ENCODE measurements around the gene CD1B. TPM values are rescaled to one million over a fixed set of nuclear protein-coding genes. Genes with fewer than 3 reads are reported as not detected.

CD1B gene
- total and polyA plus RNA-seq, 2 donors (not counting 3 experiments of a cell fraction or from before 2014, with no cell fraction given): not detected

- DNase-seq (ENCODE audit: low read depth, low spot score): no peak
- intact Hi-C loops (cut with micrococcal nuclease): no loop called here
Observed at GRCh38 chr1:158323866-158324265, 7.5 kb downstream of the CD1B start.

GRCh38 chr1:158311066-158311465, 20.3 kb downstream of the CD1B start:
- BruUV-seq (replicated peaks): no TSS peak
- no peak for FAIRE-seq
- dilution Hi-C loops (cut with MboI; ENCODE audit: extremely low pct_ligation_motif_present, low sequenced_read_pairs): no loop called here

More at GRCh38 chr1:158323866-158324265, 7.5 kb downstream of the CD1B start:
- Histone ChIP-seq H3K4me1 (ENCODE audit: control insufficient read depth, extremely low read depth, insufficient read depth, low read length) (no peaks in the 10 kb centered on the region), H3K36me3 (ENCODE audit: control insufficient read depth in 2 of 2, extremely low read depth in 1 of 2, insufficient read depth in 2 of 2, low read length in 2 of 2) (no peaks in the 10 kb centered on the region), H3K9me1 (replicated peaks; ENCODE audit: control insufficient read depth, extremely low read depth, insufficient read depth, low read length) (no peaks in the 10 kb centered on the region), H3K79me2 (ENCODE audit: control insufficient read depth, insufficient read depth, low read length) (no peaks in the 10 kb centered on the region), H3K27ac (ENCODE audit: insufficient read depth, low read depth, low read length) (no peak overlapping the region), H4K20me1 (replicated peaks; ENCODE audit: control insufficient read depth, extremely low read depth, insufficient read depth, low read length) (no peaks in the 10 kb centered on the region), H2AFZ (ENCODE audit: low read depth, low read length) (no peak overlapping the region), H3K9ac (replicated peaks; ENCODE audit: extremely low read depth, insufficient read depth, low read length) (no peak overlapping the region), H3K4me3 (replicated peaks in 1 of 3; ENCODE audit: insufficient read depth in 1 of 3, low read depth in 1 of 3, low read length in 3 of 3) (no peak overlapping the region), H3K27me3 (ENCODE audit: control insufficient read depth in 2 of 2, insufficient read depth in 2 of 2, low read length in 2 of 2) (no peaks in the 10 kb centered on the region), H3K9me3 (replicated peaks; ENCODE audit: control insufficient read depth, insufficient read depth, low read length) (no peaks in the 10 kb centered on the region), H3K4me2 (ENCODE audit: insufficient read depth, low read length) (no peak overlapping the region)
- BruUV-seq (replicated peaks): no TSS peak
- POLR2A ChIA-PET: no interaction called here
- TF ChIP-seq EZH2 (IDR thresholded peaks at IDR 0.05; ENCODE audit: borderline replicate concordance, low read depth, low read length, severe bottlenecking): no peak
- TF ChIP-seq MYC (IDR thresholded peaks at IDR 0.05; ENCODE audit: low read depth, low read length): no peak
- no peak for TF ChIP-seq GATA2 (IDR thresholded peaks at IDR 0.05; ENCODE audit: insufficient read depth, insufficient read length, low read depth, low read length)
- TF ChIP-seq CTCF (IDR thresholded peaks at IDR 0.05; ENCODE audit: extremely low read depth in 1 of 2, insufficient read depth in 1 of 2, low read depth in 1 of 2, low read length in 2 of 2): no peak
- TF ChIP-seq FOS (IDR thresholded peaks at IDR 0.05; ENCODE audit: borderline replicate concordance, insufficient read depth, low read length): no peak
- CTCF ChIA-PET: no interaction called here
- FAIRE-seq: no peak
- dilution Hi-C loops (cut with MboI; ENCODE audit: extremely low pct_ligation_motif_present, low sequenced_read_pairs): no loop called here

More at GRCh38 chr1:158311066-158311465, 20.3 kb downstream of the CD1B start:
- H3K79me2 ChIP-seq (ENCODE audit: control insufficient read depth, insufficient read depth, low read length): no peaks in the 10 kb centered on the region
- POLR2A ChIA-PET: no interaction called here
- CTCF ChIA-PET: no interaction called here
- DNase-seq (ENCODE audit: low read depth, low spot score): no peak
- no peaks in the 10 kb centered on the region for H3K36me3 ChIP-seq (ENCODE audit: control insufficient read depth in 2 of 2, extremely low read depth in 1 of 2, insufficient read depth in 2 of 2, low read length in 2 of 2)
- H3K9ac ChIP-seq (replicated peaks; ENCODE audit: extremely low read depth, insufficient read depth, low read length): no peak overlapping the region
- no peaks in the 10 kb centered on the region for H3K27me3 ChIP-seq (ENCODE audit: control insufficient read depth in 2 of 2, insufficient read depth in 2 of 2, low read length in 2 of 2)
- no peak overlapping the region for H3K4me2 ChIP-seq (ENCODE audit: insufficient read depth, low read length)
- H2AFZ ChIP-seq (ENCODE audit: low read depth, low read length): no peak overlapping the region
- no peaks in the 10 kb centered on the region for H4K20me1 ChIP-seq (replicated peaks; ENCODE audit: control insufficient read depth, extremely low read depth, insufficient read depth, low read length)
- H3K9me3 ChIP-seq (replicated peaks; ENCODE audit: control insufficient read depth, insufficient read depth, low read length): no peaks in the 10 kb centered on the region
- H3K4me3 ChIP-seq (replicated peaks in 1 of 3; ENCODE audit: insufficient read depth in 1 of 3, low read depth in 1 of 3, low read length in 3 of 3): no peak overlapping the region
- TF ChIP-seq POLR2AphosphoS5 (IDR thresholded peaks at IDR 0.05; ENCODE audit: insufficient read depth, low read depth, low read length): no peak
- no peak for TF ChIP-seq POLR2A (IDR thresholded peaks at IDR 0.05; ENCODE audit: low read depth, low read length)
- no peak for TF ChIP-seq MAX (IDR thresholded peaks at IDR 0.05; ENCODE audit: insufficient read depth, insufficient read length)
- TF ChIP-seq MYC (IDR thresholded peaks at IDR 0.05; ENCODE audit: low read depth, low read length): no peak
- TF ChIP-seq FOS (IDR thresholded peaks at IDR 0.05; ENCODE audit: borderline replicate concordance, insufficient read depth, low read length): no peak
- TF ChIP-seq GATA2 (IDR thresholded peaks at IDR 0.05; ENCODE audit: insufficient read depth, insufficient read length, low read depth, low read length): no peak
- TF ChIP-seq EZH2 (IDR thresholded peaks at IDR 0.05; ENCODE audit: borderline replicate concordance, low read depth, low read length, severe bottlenecking): no peak
- TF ChIP-seq JUN (IDR thresholded peaks at IDR 0.05; ENCODE audit: borderline replicate concordance, insufficient read depth, insufficient read length, low read depth): no peak
- no peak for TF ChIP-seq CTCF (IDR thresholded peaks at IDR 0.05; ENCODE audit: extremely low read depth in 1 of 2, insufficient read depth in 1 of 2, low read depth in 1 of 2, low read length in 2 of 2)
- no peaks in the 10 kb centered on the region for H3K4me1 ChIP-seq (ENCODE audit: control insufficient read depth, extremely low read depth, insufficient read depth, low read length)
- H3K27ac ChIP-seq (ENCODE audit: insufficient read depth, low read depth, low read length): no peak overlapping the region
- H3K9me1 ChIP-seq (replicated peaks; ENCODE audit: control insufficient read depth, extremely low read depth, insufficient read depth, low read length): no peaks in the 10 kb centered on the region
- intact Hi-C loops (cut with micrococcal nuclease): no loop called here

Data from endothelial cell of umbilical vein (primary cell).